22Rv1 (cell line): Measurements from ENCODE around the gene ADGRD1.
A peak's percentile ranks its signal among the peaks of the same experiment; 100 is the strongest.

Experiments used
- CTCF ChIP-seq: fragments of 450-650 bp; IDR thresholded peaks from 2 replicates; pipeline ENCODE4 v1.5.1; 2017; ENCODE audit warnings: mild to moderate bottlenecking
- ZFX ChIP-seq: fragments of 450-650 bp; IDR thresholded peaks from 2 replicates; pipeline ENCODE4 v1.6.1; 2017; ENCODE audit warnings: antibody characterized with exemption, borderline replicate concordance

GRCh38 chr12:131005161-131006035, 51.7 kb downstream of the ADGRD1 start:
- 0 out of 2 replicates have a peak, but pooled peaks have one; percentile 7 for TF ChIP-seq CTCF
- no peak for TF ChIP-seq ZFX
